ENCODE measurements around the gene DYSF.

Gene DYSF

DNA sequence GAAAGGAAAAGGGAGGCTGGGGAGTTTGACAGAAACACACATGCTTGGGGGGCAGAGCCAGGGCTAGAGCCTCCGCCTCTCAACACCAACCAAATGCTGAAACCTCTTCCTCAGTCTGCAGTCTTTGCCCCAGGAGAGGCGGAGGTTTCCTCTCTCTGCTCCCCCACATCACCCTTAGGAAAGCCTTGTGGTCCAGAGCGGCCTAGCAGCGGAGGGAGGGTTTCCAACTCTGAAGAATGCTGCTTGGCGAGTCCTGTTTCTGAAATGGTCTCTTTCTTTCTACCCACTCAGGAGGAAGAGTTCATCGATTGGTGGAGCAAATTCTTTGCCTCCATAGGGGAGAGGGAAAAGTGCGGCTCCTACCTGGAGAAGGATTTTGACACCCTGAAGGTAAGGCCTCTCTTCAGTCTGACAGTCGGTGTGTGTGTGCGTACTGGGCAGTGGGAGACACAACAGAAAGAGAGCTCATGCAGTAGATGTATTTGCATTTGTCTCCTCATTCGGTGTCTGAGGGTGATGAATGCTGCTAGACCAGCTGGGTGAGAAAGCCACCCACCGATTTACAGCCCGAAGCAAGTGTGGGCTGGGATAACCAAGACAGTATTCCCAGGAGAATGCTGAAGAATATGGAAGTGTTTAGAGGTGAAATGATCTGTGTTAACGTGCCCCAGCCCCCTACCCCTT lies 190.5 kb downstream of the DYSF start:
- H3K9me2 ChIP-seq (replicated peaks; ENCODE audit: low read depth, low read length) = no peaks in the 10 kb centered on the region
- no peak overlapping the region for H3K9ac ChIP-seq (ENCODE audit: low read depth, low read length, poor library complexity, severe bottlenecking)
- H3K27me3 ChIP-seq (ENCODE audit: insufficient read depth, low read length, poor library complexity, severe bottlenecking) = no peaks in the 10 kb centered on the region
- no peaks in the 10 kb centered on the region for H3K36me3 ChIP-seq (ENCODE audit: insufficient read depth, low read length)
- H3K79me2 ChIP-seq (ENCODE audit: insufficient read depth, low read length) = no peaks in the 10 kb centered on the region
- no peaks in the 10 kb centered on the region for H3F3A ChIP-seq (ENCODE audit: low read depth)
- no peak overlapping the region for H2AFZ ChIP-seq (ENCODE audit: low read length)
- no peak overlapping the region for H3K4me3 ChIP-seq (ENCODE audit: low read length, poor library complexity, severe bottlenecking)
- H4K20me1 ChIP-seq (ENCODE audit: insufficient read depth, low read length, poor library complexity, severe bottlenecking) = no peaks in the 10 kb centered on the region
- H3K9me3 ChIP-seq (ENCODE audit: insufficient read depth, low read depth, low read length) = no peaks in the 10 kb centered on the region
- TF ChIP-seq, protein P1, sequence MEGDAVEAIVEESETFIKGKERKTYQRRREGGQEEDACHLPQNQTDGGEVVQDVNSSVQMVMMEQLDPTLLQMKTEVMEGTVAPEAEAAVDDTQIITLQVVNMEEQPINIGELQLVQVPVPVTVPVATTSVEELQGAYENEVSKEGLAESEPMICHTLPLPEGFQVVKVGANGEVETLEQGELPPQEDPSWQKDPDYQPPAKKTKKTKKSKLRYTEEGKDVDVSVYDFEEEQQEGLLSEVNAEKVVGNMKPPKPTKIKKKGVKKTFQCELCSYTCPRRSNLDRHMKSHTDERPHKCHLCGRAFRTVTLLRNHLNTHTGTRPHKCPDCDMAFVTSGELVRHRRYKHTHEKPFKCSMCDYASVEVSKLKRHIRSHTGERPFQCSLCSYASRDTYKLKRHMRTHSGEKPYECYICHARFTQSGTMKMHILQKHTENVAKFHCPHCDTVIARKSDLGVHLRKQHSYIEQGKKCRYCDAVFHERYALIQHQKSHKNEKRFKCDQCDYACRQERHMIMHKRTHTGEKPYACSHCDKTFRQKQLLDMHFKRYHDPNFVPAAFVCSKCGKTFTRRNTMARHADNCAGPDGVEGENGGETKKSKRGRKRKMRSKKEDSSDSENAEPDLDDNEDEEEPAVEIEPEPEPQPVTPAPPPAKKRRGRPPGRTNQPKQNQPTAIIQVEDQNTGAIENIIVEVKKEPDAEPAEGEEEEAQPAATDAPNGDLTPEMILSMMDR (conservative IDR thresholded peaks at IDR 0.05; ENCODE audit: low read length) = no peak
- H3K4me2 ChIP-seq (ENCODE audit: low read depth, low read length, poor library complexity, severe bottlenecking) = no peak overlapping the region
- no peaks in the 10 kb centered on the region for H3K4me1 ChIP-seq (ENCODE audit: insufficient read depth, low read length, poor library complexity, severe bottlenecking)

DNA sequence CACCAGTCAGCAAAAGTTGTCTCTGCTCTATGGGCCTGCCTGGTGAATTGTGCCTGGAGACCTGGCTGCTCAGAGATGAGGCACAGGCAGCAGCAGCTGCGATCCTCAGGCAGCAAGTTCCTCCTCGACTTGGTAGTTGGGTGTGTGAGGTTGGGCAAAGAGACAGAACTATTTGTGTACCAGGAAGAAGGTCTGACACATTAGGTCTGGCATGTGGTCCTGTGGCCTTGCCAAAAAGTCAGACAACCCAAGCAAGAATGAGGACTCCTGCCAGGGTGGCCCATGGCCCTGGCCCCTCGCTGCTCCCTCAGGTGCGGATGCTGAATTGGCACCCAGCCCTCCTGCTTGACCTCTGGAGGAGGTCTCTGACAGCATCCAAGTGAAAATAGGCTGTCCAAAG lies 192.7 kb downstream of the DYSF start:
- H3K4me1 ChIP-seq (ENCODE audit: insufficient read depth, low read length, poor library complexity, severe bottlenecking) = no peaks in the 10 kb centered on the region
- H3K27me3 ChIP-seq (ENCODE audit: insufficient read depth, low read length, poor library complexity, severe bottlenecking) = no peaks in the 10 kb centered on the region
- H3K79me2 ChIP-seq (ENCODE audit: insufficient read depth, low read length) = no peaks in the 10 kb centered on the region
- TF ChIP-seq, protein P1 (conservative IDR thresholded peaks at IDR 0.05; ENCODE audit: low read length) = no peak
- TF ChIP-seq EZH2phosphoT487 (IDR thresholded peaks at IDR 0.05; ENCODE audit: borderline replicate concordance) = no peak
- H3K9ac ChIP-seq (ENCODE audit: low read depth, low read length, poor library complexity, severe bottlenecking) = no peak overlapping the region
- no peak overlapping the region for H2AFZ ChIP-seq (ENCODE audit: low read length)
- H4K20me1 ChIP-seq (ENCODE audit: insufficient read depth, low read length, poor library complexity, severe bottlenecking) = no peaks in the 10 kb centered on the region
- H3K9me3 ChIP-seq (ENCODE audit: insufficient read depth, low read depth, low read length) = no peaks in the 10 kb centered on the region
- no peak overlapping the region for H3K4me2 ChIP-seq (ENCODE audit: low read depth, low read length, poor library complexity, severe bottlenecking)
- H3K9me2 ChIP-seq (replicated peaks; ENCODE audit: low read depth, low read length) = no peaks in the 10 kb centered on the region
- H3F3A ChIP-seq (ENCODE audit: low read depth) = no peaks in the 10 kb centered on the region
- H3K36me3 ChIP-seq (ENCODE audit: insufficient read depth, low read length) = no peaks in the 10 kb centered on the region
- H3K4me3 ChIP-seq (ENCODE audit: low read length, poor library complexity, severe bottlenecking) = no peak overlapping the region

DNA sequence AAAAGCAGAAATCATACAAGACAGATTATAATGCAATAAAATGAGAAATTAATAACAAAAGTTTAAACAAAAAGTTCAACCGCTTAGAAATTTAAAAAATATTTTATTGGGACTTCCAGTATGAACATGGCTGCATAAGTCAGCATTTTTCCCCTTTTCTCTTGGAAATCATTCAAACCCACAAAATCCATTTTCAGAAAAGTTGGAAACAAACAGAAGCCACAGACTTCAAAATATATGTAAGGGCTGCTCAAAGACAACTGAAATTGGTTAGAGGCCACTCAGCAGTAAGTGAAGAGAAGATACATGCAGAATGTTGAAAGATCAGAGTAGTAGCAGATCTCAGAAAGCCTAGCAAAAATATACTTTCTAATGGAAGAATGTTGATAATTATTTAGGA lies 194.0 kb downstream of the DYSF start:
- no peak overlapping the region for H3K4me3 ChIP-seq (ENCODE audit: low read length, poor library complexity, severe bottlenecking)
- no peaks in the 10 kb centered on the region for H3K9me3 ChIP-seq (ENCODE audit: insufficient read depth, low read depth, low read length)
- H3K27me3 ChIP-seq (ENCODE audit: insufficient read depth, low read length, poor library complexity, severe bottlenecking) = no peaks in the 10 kb centered on the region
- H3K79me2 ChIP-seq (ENCODE audit: insufficient read depth, low read length) = no peaks in the 10 kb centered on the region
- no peak overlapping the region for H2AFZ ChIP-seq (ENCODE audit: low read length)
- H4K20me1 ChIP-seq (ENCODE audit: insufficient read depth, low read length, poor library complexity, severe bottlenecking) = no peaks in the 10 kb centered on the region
- no peak overlapping the region for H3K9ac ChIP-seq (ENCODE audit: low read depth, low read length, poor library complexity, severe bottlenecking)
- H3F3A ChIP-seq (ENCODE audit: low read depth) = no peaks in the 10 kb centered on the region
- no peak overlapping the region for H3K4me2 ChIP-seq (ENCODE audit: low read depth, low read length, poor library complexity, severe bottlenecking)
- no peaks in the 10 kb centered on the region for H3K9me2 ChIP-seq (replicated peaks; ENCODE audit: low read depth, low read length)
- H3K4me1 ChIP-seq (ENCODE audit: insufficient read depth, low read length, poor library complexity, severe bottlenecking) = no peaks in the 10 kb centered on the region
- TF ChIP-seq EZH2phosphoT487 (IDR thresholded peaks at IDR 0.05; ENCODE audit: borderline replicate concordance) = no peak
- TF ChIP-seq, protein P1 (conservative IDR thresholded peaks at IDR 0.05; ENCODE audit: low read length) = no peak
- no peaks in the 10 kb centered on the region for H3K36me3 ChIP-seq (ENCODE audit: insufficient read depth, low read length)
